CD4-positive, alpha-beta memory T cell (primary cell): ENCODE results near the gene EFCAB12. TPM values are rescaled to one million over a fixed set of nuclear protein-coding genes. Genes with fewer than 3 reads are reported as not detected.
"Not testable (repeated sequence)": the region's sequence is repeated elsewhere in the genome, so short reads cannot be mapped to it uniquely, and the experiment has no call there.

Experiments used
- CTCF ChIA-PET: fragments of 350-600 bp; sonication (Branson Sonifier 250); formaldehyde crosslinking; loops from one replicate; lab custom pipeline; 2021; ENCODE audit warnings: inconsistent platforms; ENCODE audit not compliant: partially characterized antibody; lab: Charles Lee
- POLR2A ChIA-PET: fragments of 350-600 bp; sonication (Branson Sonifier 250); formaldehyde crosslinking; loops from one replicate; lab custom pipeline; 2021; ENCODE audit not compliant: partially characterized antibody; lab: Charles Lee
- DNase-seq, 5 donors: peaks; one replicate each; pipeline versions ENCODE4 v3.0.0 to v3.0.0-alpha.2; 2020 to 2022; ENCODE audit warnings: mixed read lengths in 1 of 5
- H3K27ac ChIP-seq: one replicate; pipeline ENCODE4 v1.7.0; 2013; ENCODE audit warnings: low read depth, low read length
- H3K27me3 ChIP-seq: 2 replicates; pipeline ENCODE4 v1.7.0; 2013; ENCODE audit warnings: mild to moderate bottlenecking, low read length, moderate library complexity; ENCODE audit not compliant: insufficient read depth
- H3K36me3 ChIP-seq: 2 replicates; pipeline ENCODE4 v1.7.0; 2013; ENCODE audit warnings: mild to moderate bottlenecking, low read length, moderate library complexity; ENCODE audit not compliant: insufficient read depth
- H3K4me1 ChIP-seq: 2 replicates; pipeline ENCODE4 v1.7.0; 2013; ENCODE audit warnings: mild to moderate bottlenecking, low read length, moderate library complexity; ENCODE audit not compliant: insufficient read depth
- H3K4me3 ChIP-seq, 2 donors: one replicate each; pipeline ENCODE4 v1.7.0; 2013; ENCODE audit warnings: low read length in 2 of 2, mild to moderate bottlenecking in 1 of 2
- H3K9me3 ChIP-seq, 2 donors: one replicate each; pipeline ENCODE4 v1.7.0; 2013; ENCODE audit warnings: low read length in 2 of 2, control low read depth in 1 of 2; ENCODE audit not compliant: control insufficient read depth in 1 of 2
- H3K27ac Mint-ChIP-seq, 7 donors: one replicate each; pipeline ENCODE4 v1.8.0; 2020 to 2021; ENCODE audit warnings: mixed read lengths in 7 of 7, mild to moderate bottlenecking in 6 of 7, inconsistent platforms in 3 of 7, moderate library complexity in 3 of 7
- H3K27me3 Mint-ChIP-seq, 2 donors: one replicate each; pipeline ENCODE4 v1.8.0; 2020 to 2021; ENCODE audit warnings: mixed read lengths in 2 of 2
- H3K36me3 Mint-ChIP-seq, 2 donors: one replicate each; pipeline ENCODE4 v1.8.0; 2020 to 2021; ENCODE audit warnings: mixed read lengths in 2 of 2, inconsistent platforms in 1 of 2, mild to moderate bottlenecking in 1 of 2
- H3K4me1 Mint-ChIP-seq, 4 donors: one replicate each; pipeline ENCODE4 v1.8.0; 2020 to 2021; ENCODE audit warnings: mixed read lengths in 4 of 4, mild to moderate bottlenecking in 1 of 4
- H3K4me3 Mint-ChIP-seq, 8 donors: one replicate each; pipeline ENCODE4 v1.8.0; 2020 to 2021; ENCODE audit warnings: mixed read lengths in 8 of 8, mild to moderate bottlenecking in 7 of 8, moderate library complexity in 6 of 8, inconsistent platforms in 3 of 8
- H3K9me3 Mint-ChIP-seq, 8 donors: one replicate each; pipeline ENCODE4 v1.8.0; 2020 to 2021; ENCODE audit warnings: mixed read lengths in 8 of 8, mild to moderate bottlenecking in 5 of 8, inconsistent platforms in 3 of 8, moderate library complexity in 1 of 8
- intact Hi-C: fragments of 100-400 bp; cut with micrococcal nuclease; formaldehyde crosslinking; loops from one replicate; pipeline ENCODE4 v1.15.1; 2023
- polyA plus RNA-seq, 2 donors: library from polyadenylated mRNA; unstranded; fragments of 300-500 nt; fragmentation: Illumina TruSeq; gene quantifications; one replicate each; pipeline ENCODE4 v1.2.3, GENCODE V29; 2021
- total RNA-seq, 2 experiments: library from RNA; stranded (reverse); gene quantifications; one replicate each; pipeline ENCODE4 v1.2.3, GENCODE V29; 2021

EFCAB12 gene
- total and polyA plus RNA-seq, 4 experiments from 2014 or later, result 0.09 to 1.6 (median 1.5) TPM; not detected in 1

DNA sequence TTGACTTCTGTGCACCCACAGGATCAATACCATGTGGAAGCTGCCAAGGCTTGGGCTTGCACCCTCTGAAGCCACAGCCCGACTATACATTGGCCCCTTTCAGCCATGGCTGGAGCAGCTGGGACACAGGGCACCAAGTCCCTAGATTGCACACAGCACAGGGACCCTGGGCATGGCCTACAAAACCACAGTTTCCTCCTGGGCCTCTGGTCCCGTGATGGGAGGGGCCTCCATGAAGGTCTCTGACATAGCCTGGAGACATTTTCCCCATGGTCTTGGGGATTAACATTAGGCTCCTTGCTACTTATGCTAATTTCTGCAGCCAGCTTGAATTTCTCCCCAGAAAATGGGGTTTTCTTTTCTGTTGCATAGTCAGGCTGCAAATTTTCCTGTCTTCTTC is 63.6 kb downstream of the EFCAB12 start:
- H3K36me3 ChIP-seq, H3K27ac ChIP-seq, H3K27me3 Mint-ChIP-seq, H3K9me3 Mint-ChIP-seq, intact Hi-C loops, H3K4me1 Mint-ChIP-seq, H3K4me3 ChIP-seq, H3K36me3 Mint-ChIP-seq, H3K27me3 ChIP-seq, H3K4me3 Mint-ChIP-seq, POLR2A ChIA-PET, H3K4me1 ChIP-seq, DNase-seq, H3K9me3 ChIP-seq, H3K27ac Mint-ChIP-seq, CTCF ChIA-PET: not testable (repeated sequence)

- H3K36me3 Mint-ChIP-seq, CTCF ChIA-PET, H3K9me3 Mint-ChIP-seq, POLR2A ChIA-PET, H3K27ac Mint-ChIP-seq, DNase-seq, H3K27ac ChIP-seq, H3K4me3 ChIP-seq, H3K27me3 Mint-ChIP-seq, H3K4me1 ChIP-seq, H3K36me3 ChIP-seq, H3K4me1 Mint-ChIP-seq, H3K27me3 ChIP-seq, intact Hi-C loops, H3K4me3 Mint-ChIP-seq, H3K9me3 ChIP-seq: not testable (repeated sequence)
Measured at GRCh38 chr3:129363356-129363755, 65.1 kb downstream of the EFCAB12 start.

DNA sequence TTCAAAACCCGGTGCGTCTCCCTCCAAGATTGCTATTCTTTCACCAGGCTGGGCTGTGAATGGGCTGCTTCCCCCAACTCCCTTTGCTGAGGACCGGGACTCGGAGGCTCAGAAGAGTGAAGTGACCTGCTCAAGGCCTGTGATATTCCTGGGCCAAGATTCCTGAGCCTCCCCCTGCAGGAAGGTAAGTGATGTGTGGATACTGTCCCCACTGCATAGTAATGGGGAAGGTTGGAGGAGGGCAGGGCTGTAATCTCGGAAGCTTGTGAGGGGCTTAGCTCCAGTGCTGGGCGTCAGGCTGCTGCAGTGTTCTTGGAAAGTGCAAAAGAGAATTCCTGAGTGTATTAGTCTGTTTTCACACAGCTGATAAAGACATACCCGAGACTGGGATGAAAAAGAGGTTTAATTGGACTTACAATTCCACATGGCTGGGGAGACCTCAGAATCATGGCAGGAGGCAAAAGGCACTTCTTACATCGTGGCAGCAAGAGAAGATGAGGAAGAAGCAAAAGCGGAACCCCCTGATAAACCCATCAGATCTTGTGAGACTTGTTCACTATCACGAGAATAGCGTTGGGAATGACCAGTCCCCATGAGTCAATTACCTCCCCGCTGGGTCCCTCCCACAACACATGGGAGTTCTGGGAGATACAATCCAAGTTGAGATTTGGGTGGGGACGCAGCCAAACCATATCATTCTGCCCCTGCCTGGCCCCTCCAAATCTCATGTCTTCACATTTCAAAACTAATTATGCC is 67.6 kb downstream of the EFCAB12 start:
- no peaks in the 10 kb centered on the region for H3K36me3 ChIP-seq
- H3K4me1 Mint-ChIP-seq, result no peaks in the 10 kb centered on the region
- no peaks in the 10 kb centered on the region for H3K9me3 Mint-ChIP-seq
- H3K27me3 Mint-ChIP-seq, result peaks cover 3% of the 10 kb centered on the region in 2 donors
- no peak overlapping the region for H3K27ac Mint-ChIP-seq
- ChIA-PET POLR2A (no interaction called here), CTCF (no interaction called here)
- H3K9me3 ChIP-seq, result no peaks in the 10 kb centered on the region
- no peak overlapping the region for H3K4me3 ChIP-seq
- H3K4me3 Mint-ChIP-seq, result no peak overlapping the region
- no peaks in the 10 kb centered on the region for H3K36me3 Mint-ChIP-seq
- no peak for DNase-seq
- no peak overlapping the region for H3K27ac ChIP-seq
- no peaks in the 10 kb centered on the region for H3K27me3 ChIP-seq
- no peaks in the 10 kb centered on the region for H3K4me1 ChIP-seq
- intact Hi-C loops, result no loop called here

DNA sequence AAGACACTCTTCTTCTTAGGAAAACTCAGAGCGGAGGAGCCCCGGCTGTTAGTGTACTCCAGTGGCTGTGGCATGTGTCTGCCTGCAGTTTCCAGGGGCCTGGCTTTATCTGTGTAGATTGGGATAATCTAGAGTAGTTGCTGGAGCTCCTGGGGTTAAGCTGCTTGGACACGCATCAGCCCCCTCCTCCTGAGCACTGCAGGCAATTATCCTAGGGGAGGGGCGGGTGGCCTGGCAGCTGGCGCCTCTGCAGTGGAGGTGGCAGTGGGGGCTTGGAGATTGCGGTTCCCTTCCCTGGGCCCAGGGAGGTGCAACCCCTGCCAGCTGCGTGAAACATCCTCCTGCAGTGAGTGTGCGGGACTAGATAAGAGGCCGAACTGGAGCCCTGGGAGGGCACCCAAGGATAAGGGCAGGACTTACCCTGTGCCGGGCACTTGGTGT is 68.2 kb downstream of the EFCAB12 start:
- Histone ChIP-seq H3K27ac (no peak overlapping the region), H3K27me3 (no peaks in the 10 kb centered on the region), H3K4me3 (no peak overlapping the region), H3K36me3 (no peaks in the 10 kb centered on the region), H3K9me3 (no peaks in the 10 kb centered on the region), H3K4me1 (no peaks in the 10 kb centered on the region)
- no peak overlapping the region for H3K27ac Mint-ChIP-seq
- CTCF ChIA-PET, result no interaction called here
- H3K27me3 Mint-ChIP-seq, result peaks cover 3% of the 10 kb centered on the region in 2 donors
- H3K4me1 Mint-ChIP-seq, result no peaks in the 10 kb centered on the region
- H3K36me3 Mint-ChIP-seq, result no peaks in the 10 kb centered on the region
- H3K9me3 Mint-ChIP-seq, result no peaks in the 10 kb centered on the region
- DNase-seq, result no peak
- H3K4me3 Mint-ChIP-seq, result no peak overlapping the region
- POLR2A ChIA-PET, result no interaction called here
- intact Hi-C loops, result no loop called here

DNA sequence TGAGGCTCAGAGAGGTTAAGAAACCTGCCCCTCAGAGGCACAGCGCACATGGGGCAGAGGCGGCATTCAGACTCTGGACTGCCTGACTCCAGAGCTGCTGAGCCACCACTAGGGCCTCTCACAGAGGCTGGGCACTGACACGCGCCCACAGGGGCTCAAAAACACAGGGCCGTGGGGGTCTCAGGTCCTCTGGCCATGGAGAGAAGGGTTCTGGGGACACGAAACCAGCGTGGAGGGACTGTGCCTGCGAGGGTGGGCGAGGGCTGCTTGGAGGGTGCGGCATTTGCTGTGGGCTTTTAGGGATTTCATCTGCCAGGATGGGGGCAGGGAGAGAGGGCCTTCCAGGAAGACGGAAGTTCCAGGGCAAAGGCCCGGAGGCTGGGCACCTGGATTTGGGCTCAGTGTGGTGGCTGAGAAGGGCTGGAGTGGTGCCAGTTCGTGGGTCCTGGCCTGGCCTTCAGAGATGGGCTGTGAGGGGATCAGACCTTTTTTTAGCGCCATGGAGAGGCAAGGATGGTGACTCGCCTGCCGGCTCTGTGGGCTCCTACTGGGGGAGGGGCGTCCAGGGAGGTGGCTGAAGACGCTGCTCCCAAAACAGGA is 69.6 kb downstream of the EFCAB12 start:
- Mint-ChIP-seq H3K4me1 (no peaks in the 10 kb centered on the region), H3K4me3 (no peak overlapping the region), H3K9me3 (no peaks in the 10 kb centered on the region), H3K27me3 (peaks cover 3% of the 10 kb centered on the region in 2 donors), H3K36me3 (no peaks in the 10 kb centered on the region), H3K27ac (peak overlapping the region in 1 of 7 donors; percentile 78)
- ChIA-PET CTCF (no interaction called here), POLR2A (no interaction called here)
- no peaks in the 10 kb centered on the region for H3K36me3 ChIP-seq
- no peaks in the 10 kb centered on the region for H3K9me3 ChIP-seq
- intact Hi-C loops, result no loop called here
- H3K27ac ChIP-seq, result no peak overlapping the region
- H3K4me1 ChIP-seq, result no peaks in the 10 kb centered on the region
- H3K27me3 ChIP-seq, result no peaks in the 10 kb centered on the region
- no peak for DNase-seq
- H3K4me3 ChIP-seq, result no peak overlapping the region

GRCh38 chr3:129358177-129358771 is 70.2 kb downstream of the EFCAB12 start:
- Histone ChIP-seq H3K27ac (no peak overlapping the region), H3K9me3 (no peaks in the 10 kb centered on the region), H3K27me3 (no peaks in the 10 kb centered on the region), H3K36me3 (no peaks in the 10 kb centered on the region), H3K4me3 (no peak overlapping the region), H3K4me1 (no peaks in the 10 kb centered on the region)
- Mint-ChIP-seq H3K4me3 (no peak overlapping the region), H3K27ac (no peak overlapping the region), H3K9me3 (no peaks in the 10 kb centered on the region), H3K4me1 (no peaks in the 10 kb centered on the region), H3K27me3 (peaks cover 3% of the 10 kb centered on the region in 2 donors), H3K36me3 (no peaks in the 10 kb centered on the region)
- POLR2A ChIA-PET, result no interaction called here
- intact Hi-C loops, result no loop called here
- no peak for DNase-seq
- CTCF ChIA-PET, result no interaction called here

GRCh38 chr3:129357616-129358015 is 70.8 kb downstream of the EFCAB12 start:
- intact Hi-C loops, result no loop called here
- H3K9me3 Mint-ChIP-seq, result no peaks in the 10 kb centered on the region
- DNase-seq, result no peak
- H3K4me1 Mint-ChIP-seq, result no peaks in the 10 kb centered on the region
- ChIA-PET POLR2A (no interaction called here), CTCF (no interaction called here)
- H3K36me3 Mint-ChIP-seq, result no peaks in the 10 kb centered on the region
- H3K27me3 ChIP-seq, result no peaks in the 10 kb centered on the region
- no peak overlapping the region for H3K27ac ChIP-seq
- H3K4me3 Mint-ChIP-seq, result no peak overlapping the region
- H3K4me1 ChIP-seq, result no peaks in the 10 kb centered on the region
- no peaks in the 10 kb centered on the region for H3K9me3 ChIP-seq
- H3K27me3 Mint-ChIP-seq, result peaks cover 3% of the 10 kb centered on the region in 2 donors
- H3K36me3 ChIP-seq, result no peaks in the 10 kb centered on the region
- no peak overlapping the region for H3K27ac Mint-ChIP-seq
- H3K4me3 ChIP-seq, result no peak overlapping the region
